HEK293 (cell line): Measurements from ENCODE around the gene SCUBE1.

Source experiments
- CTCF ChIA-PET: fragments of 350-600 bp; formaldehyde crosslinking; extraction: SDS; loops from one replicate; lab custom pipeline; 2021; ENCODE audit warnings: antibody characterized with exemption; lab: Yijun Ruan, JAX
- POLR2A ChIA-PET: fragments of 300-600 bp; formaldehyde crosslinking; extraction: SDS; loops from one replicate; lab custom pipeline; 2020; ENCODE audit warnings: antibody characterized with exemption, inconsistent platforms; lab: Yijun Ruan, JAX
- H3K27ac ChIP-seq: fragments of 200-500 bp; sonication (Bioruptor generic); 2 replicates; pipeline ENCODE4 v1.5.1; 2014; ENCODE audit warnings: low read depth, low read length, control low read depth, inconsistent platforms; ENCODE audit errors: extremely low read depth
- H3K36me3 ChIP-seq, 2 experiments: fragments of 200-500 bp in 1 of 2; sonication (Bioruptor generic) in 1 of 2; 1 replicate in 1 of 2; 2 replicates in 1 of 2; pipeline ENCODE4 v1.5.1; 2014 to 2017; ENCODE audit warnings: inconsistent platforms in 2 of 2, low read length in 2 of 2; ENCODE audit not compliant: control insufficient read depth in 2 of 2, insufficient read depth in 1 of 2
- H3K4me1 ChIP-seq: fragments of 200-500 bp; sonication (Bioruptor generic); 2 replicates; pipeline ENCODE4 v1.5.1; 2014; ENCODE audit warnings: mild to moderate bottlenecking, low read length, inconsistent platforms; ENCODE audit not compliant: control insufficient read depth, insufficient read depth
- H3K4me3 ChIP-seq: 2 replicates; pipeline ENCODE4 v1.5.1; 2011; ENCODE audit warnings: low read depth, mild to moderate bottlenecking, control low read depth, low read length, moderate library complexity
- H3K9me3 ChIP-seq: fragments of 200-500 bp; sonication (Bioruptor generic); 2 replicates; pipeline ENCODE4 v1.5.1; 2014; ENCODE audit warnings: low read depth, low read length, inconsistent platforms; ENCODE audit not compliant: control insufficient read depth, insufficient read depth
- BCL11B ChIP-seq: fragments of 450-650 bp; formaldehyde crosslinking; IDR thresholded peaks from 2 replicates; pipeline ENCODE4 v1.5.1; 2016; ENCODE audit warnings: low read depth, missing biosample characterization, missing genetic modification characterization
- GLIS2 ChIP-seq: fragments of 450-650 bp; formaldehyde crosslinking; IDR thresholded peaks from 2 replicates; pipeline ENCODE4 v1.5.1; 2016; ENCODE audit warnings: missing biosample characterization, missing genetic modification characterization
- OVOL3 ChIP-seq: fragments of 450-650 bp; formaldehyde crosslinking; IDR thresholded peaks from 2 replicates; pipeline ENCODE4 v1.5.1; 2016; ENCODE audit warnings: missing biosample characterization, missing genetic modification characterization
- SALL2 ChIP-seq: fragments of 450-650 bp; formaldehyde crosslinking; IDR thresholded peaks from 2 replicates; pipeline ENCODE4 v1.5.0; 2017; ENCODE audit warnings: missing biosample characterization, mild to moderate bottlenecking, missing genetic modification characterization, borderline replicate concordance
- SCRT1 ChIP-seq: fragments of 450-650 bp; formaldehyde crosslinking; IDR thresholded peaks from 2 replicates; pipeline ENCODE4 v1.5.1; 2016; ENCODE audit warnings: missing biosample characterization, missing genetic modification characterization, borderline replicate concordance
- ZFP3 ChIP-seq: fragments of 450-650 bp; formaldehyde crosslinking; IDR thresholded peaks from 2 replicates; pipeline ENCODE4 v1.5.1; 2016; ENCODE audit warnings: low read depth, missing biosample characterization, missing genetic modification characterization
- ZIC2 ChIP-seq: fragments of 450-650 bp; formaldehyde crosslinking; IDR thresholded peaks from 2 replicates; pipeline ENCODE4 v1.5.1; 2016; ENCODE audit warnings: missing biosample characterization, missing genetic modification characterization
- ZNF114 ChIP-seq: fragments of 450-650 bp; formaldehyde crosslinking; IDR thresholded peaks from 2 replicates; pipeline ENCODE4 v1.5.0; 2017; ENCODE audit warnings: missing biosample characterization, missing genetic modification characterization
- ZNF184 ChIP-seq: fragments of 450-650 bp; IDR thresholded peaks from 2 replicates; pipeline ENCODE4 v1.5.1; 2018; ENCODE audit warnings: missing biosample characterization, mild to moderate bottlenecking, missing genetic modification characterization
- ZNF2 ChIP-seq: fragments of 450-650 bp; formaldehyde crosslinking; IDR thresholded peaks from 2 replicates; pipeline ENCODE4 v1.5.1; 2016; ENCODE audit warnings: missing biosample characterization, missing genetic modification characterization
- ZNF341 ChIP-seq: fragments of 450-650 bp; formaldehyde crosslinking; IDR thresholded peaks from 2 replicates; pipeline ENCODE4; 2016; ENCODE audit warnings: low read depth, missing biosample characterization, missing genetic modification characterization
- ZNF394 ChIP-seq: fragments of 450-650 bp; formaldehyde crosslinking; IDR thresholded peaks from 2 replicates; pipeline ENCODE4 v1.5.1; 2016; ENCODE audit warnings: missing biosample characterization, missing genetic modification characterization, mild to moderate bottlenecking, moderate library complexity, borderline replicate concordance
- ZNF521 ChIP-seq: fragments of 450-650 bp; formaldehyde crosslinking; IDR thresholded peaks from 2 replicates; pipeline ENCODE4 v1.5.1; 2017; ENCODE audit warnings: missing biosample characterization, mild to moderate bottlenecking, missing genetic modification characterization
- ZNF555 ChIP-seq: fragments of 450-650 bp; formaldehyde crosslinking; conservative IDR thresholded peaks from 2 replicates; pipeline ENCODE4 v1.5.1; 2017; ENCODE audit warnings: missing biosample characterization, mild to moderate bottlenecking, missing genetic modification characterization, inconsistent platforms
- ZNF585B ChIP-seq: fragments of 450-650 bp; formaldehyde crosslinking; IDR thresholded peaks from 2 replicates; pipeline ENCODE4 v1.5.1; 2016; ENCODE audit warnings: missing biosample characterization, missing genetic modification characterization
- ZNF624 ChIP-seq: fragments of 450-650 bp; formaldehyde crosslinking; IDR thresholded peaks from 2 replicates; pipeline ENCODE4 v1.5.1; 2017; ENCODE audit warnings: missing biosample characterization, missing genetic modification characterization
- ZNF670 ChIP-seq: fragments of 450-650 bp; formaldehyde crosslinking; IDR thresholded peaks from 2 replicates; pipeline ENCODE4 v1.5.1; 2016; ENCODE audit warnings: missing biosample characterization, missing genetic modification characterization, low read depth
- ZSCAN30 ChIP-seq: fragments of 450-650 bp; IDR thresholded peaks from 2 replicates; pipeline ENCODE4 v1.5.1; 2018; ENCODE audit warnings: missing biosample characterization, mild to moderate bottlenecking, missing genetic modification characterization, moderate library complexity
- TF ChIP-seq, protein P1 (sequence below): fragments of 450-650 bp; formaldehyde crosslinking; IDR thresholded peaks from 2 replicates; pipeline ENCODE4 v1.5.1; 2016; ENCODE audit warnings: missing biosample characterization, missing genetic modification characterization
- TF ChIP-seq, protein P2 (sequence below): fragments of 450-650 bp; formaldehyde crosslinking; IDR thresholded peaks from 2 replicates; pipeline ENCODE4 v1.5.1; 2016; ENCODE audit warnings: missing biosample characterization, missing genetic modification characterization

The SCUBE1 gene

DNA sequence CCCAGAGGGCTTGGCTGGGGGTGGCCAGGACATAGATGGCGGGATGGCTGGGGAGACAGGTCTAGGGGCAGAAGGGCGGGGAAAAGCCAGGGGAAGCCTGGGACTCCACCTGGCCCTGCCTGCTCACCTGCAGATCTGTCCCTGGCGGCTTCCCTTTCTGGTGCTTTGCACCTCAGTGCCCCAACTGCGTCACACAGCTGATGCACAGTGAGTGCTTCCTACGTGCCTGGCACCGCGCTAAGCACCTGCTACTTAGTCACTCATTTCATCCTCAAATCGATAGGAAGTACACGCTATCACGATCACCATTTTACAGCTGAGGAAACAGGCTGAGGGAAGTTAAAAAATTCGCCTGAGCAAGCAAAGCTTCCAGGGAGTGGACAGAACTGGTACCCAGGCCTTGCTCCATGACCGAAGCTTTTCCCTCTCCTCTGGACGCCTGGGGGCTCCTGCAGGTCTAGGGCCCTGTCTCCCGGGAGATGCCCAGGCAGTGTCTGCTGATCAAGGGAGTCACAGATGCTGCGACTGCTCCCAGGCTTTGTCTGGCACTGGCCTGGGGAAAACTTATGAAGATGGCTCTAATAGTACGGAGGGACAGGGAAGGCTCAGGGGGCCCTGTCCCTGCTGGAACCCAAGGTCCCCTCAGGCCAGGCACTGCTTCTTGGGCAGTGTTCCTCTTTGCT, 93.2 kb downstream of the SCUBE1 start (continued):
- TF ChIP-seq, protein P1, sequence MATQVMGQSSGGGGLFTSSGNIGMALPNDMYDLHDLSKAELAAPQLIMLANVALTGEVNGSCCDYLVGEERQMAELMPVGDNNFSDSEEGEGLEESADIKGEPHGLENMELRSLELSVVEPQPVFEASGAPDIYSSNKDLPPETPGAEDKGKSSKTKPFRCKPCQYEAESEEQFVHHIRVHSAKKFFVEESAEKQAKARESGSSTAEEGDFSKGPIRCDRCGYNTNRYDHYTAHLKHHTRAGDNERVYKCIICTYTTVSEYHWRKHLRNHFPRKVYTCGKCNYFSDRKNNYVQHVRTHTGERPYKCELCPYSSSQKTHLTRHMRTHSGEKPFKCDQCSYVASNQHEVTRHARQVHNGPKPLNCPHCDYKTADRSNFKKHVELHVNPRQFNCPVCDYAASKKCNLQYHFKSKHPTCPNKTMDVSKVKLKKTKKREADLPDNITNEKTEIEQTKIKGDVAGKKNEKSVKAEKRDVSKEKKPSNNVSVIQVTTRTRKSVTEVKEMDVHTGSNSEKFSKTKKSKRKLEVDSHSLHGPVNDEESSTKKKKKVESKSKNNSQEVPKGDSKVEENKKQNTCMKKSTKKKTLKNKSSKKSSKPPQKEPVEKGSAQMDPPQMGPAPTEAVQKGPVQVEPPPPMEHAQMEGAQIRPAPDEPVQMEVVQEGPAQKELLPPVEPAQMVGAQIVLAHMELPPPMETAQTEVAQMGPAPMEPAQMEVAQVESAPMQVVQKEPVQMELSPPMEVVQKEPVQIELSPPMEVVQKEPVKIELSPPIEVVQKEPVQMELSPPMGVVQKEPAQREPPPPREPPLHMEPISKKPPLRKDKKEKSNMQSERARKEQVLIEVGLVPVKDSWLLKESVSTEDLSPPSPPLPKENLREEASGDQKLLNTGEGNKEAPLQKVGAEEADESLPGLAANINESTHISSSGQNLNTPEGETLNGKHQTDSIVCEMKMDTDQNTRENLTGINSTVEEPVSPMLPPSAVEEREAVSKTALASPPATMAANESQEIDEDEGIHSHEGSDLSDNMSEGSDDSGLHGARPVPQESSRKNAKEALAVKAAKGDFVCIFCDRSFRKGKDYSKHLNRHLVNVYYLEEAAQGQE = no peak
- TF ChIP-seq, all 188 proteins: peak for 0

DNA sequence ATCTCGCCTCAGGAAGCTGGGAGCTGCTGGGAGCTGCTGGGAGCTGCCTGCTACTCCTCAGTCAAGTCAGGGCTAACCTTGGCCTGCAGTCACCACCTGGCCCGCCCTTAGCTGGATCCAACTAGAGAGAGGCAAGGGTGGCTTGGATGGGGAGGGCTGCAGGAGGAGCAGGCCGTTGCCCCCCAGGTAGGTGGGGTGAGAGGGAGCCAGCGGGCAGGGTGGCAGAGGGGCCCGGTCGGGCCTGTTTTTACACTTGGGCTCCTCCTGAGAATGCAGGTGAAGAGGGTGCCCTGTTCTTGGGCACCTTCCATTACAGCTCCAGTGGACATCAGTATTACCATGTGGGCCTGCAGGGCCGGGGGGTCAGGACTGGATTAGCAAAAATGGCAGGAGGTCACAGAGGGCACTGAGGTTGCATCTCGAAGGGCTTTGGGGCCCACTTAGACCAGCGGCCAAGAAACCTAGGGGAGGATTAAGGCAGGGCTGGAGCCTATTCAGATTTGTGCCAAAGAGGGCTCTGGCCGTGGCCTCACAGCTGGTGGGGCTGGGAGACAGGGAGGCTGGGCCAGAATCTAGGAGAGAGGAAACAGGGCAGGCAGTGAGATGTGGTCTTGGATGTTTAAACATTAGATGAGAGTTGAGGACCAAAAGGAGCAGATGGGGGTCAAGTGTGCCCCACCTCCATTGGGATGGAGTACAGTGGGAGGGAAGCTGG, 95.5 kb downstream of the SCUBE1 start:
- Histone ChIP-seq H3K4me3 (no peak overlapping the region), H3K9me3 (no peaks in the 10 kb centered on the region)
- peak; percentile 22; the same call in 1 of the 2 replicates for TF ChIP-seq ZNF394
- TF ChIP-seq ZNF521 (tag by site-specific recombination) = no peak
- TF ChIP-seq, all 188 proteins: peak for 1
- no peaks in the 10 kb centered on the region for H3K4me1 ChIP-seq
- ChIA-PET CTCF (interaction anchor here (0.7 to 2.8 kb wide), 6 partner anchors 16 to 138 kb away, joined by 3 to 15 read pairs (median 5); no protein-coding TSS in a partner anchor), POLR2A (interaction anchor here (1.6 kb wide), 1 partner anchor 60 kb away, joined by 5 read pairs; the partner anchor contains the start of gene TTLL12)
- no peak overlapping the region for H3K27ac ChIP-seq
- H3K36me3 ChIP-seq = no peaks in the 10 kb centered on the region

DNA sequence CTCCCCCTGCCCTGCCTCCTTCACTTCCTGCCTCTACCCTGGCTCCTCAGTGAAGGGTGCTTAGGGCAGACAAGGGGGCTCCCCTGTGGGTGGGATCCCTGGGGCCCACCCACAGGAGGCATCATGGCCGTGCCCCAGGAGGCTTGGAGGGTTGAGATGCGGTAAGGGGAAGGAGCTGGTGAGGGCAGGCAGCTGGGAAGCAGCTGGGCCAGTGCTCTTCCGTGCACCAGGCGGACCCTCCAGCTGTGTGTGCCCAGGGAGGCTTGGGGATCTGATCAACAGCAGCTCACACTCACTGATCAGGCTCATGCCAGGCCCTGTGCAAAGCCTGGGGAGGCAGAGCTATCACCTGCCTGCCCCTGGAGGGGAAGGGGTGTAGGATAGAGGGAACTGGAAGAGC, 97.0 kb downstream of the SCUBE1 start:
- Histone ChIP-seq H3K4me3 (no peak overlapping the region), H3K4me1 (no peaks in the 10 kb centered on the region), H3K36me3 (no peaks in the 10 kb centered on the region), H3K9me3 (no peaks in the 10 kb centered on the region), H3K27ac (no peak overlapping the region)
- POLR2A ChIA-PET = interaction anchor here (1.1 to 1.6 kb wide), 2 partner anchors 14 to 59 kb away, joined by 3 to 5 read pairs; partner anchors contain the start of gene TTLL12
- CTCF ChIA-PET = interaction anchor here (0.6 to 2.8 kb wide), 6 partner anchors 13 to 100 kb away, joined by 3 to 15 read pairs (median 5); no protein-coding TSS in a partner anchor
- TF ChIP-seq ZNF2 (tag by site-specific recombination) (no peak), ZNF555 (no peak), SALL2 (tag by site-specific recombination) (no peak), ZIC2 (tag by site-specific recombination) (peak; percentile 56), ZSCAN30 (tag by site-specific recombination) (no peak), GLIS2 (0 out of 2 replicates have a peak, but pooled peaks have one; percentile 16), OVOL3 (tag by site-specific recombination) (no peak), ZNF670 (tag by site-specific recombination) (no peak), ZNF184 (no peak), ZNF114 (no peak), BCL11B (no peak), SCRT1 (no peak), ZNF341 (tag by site-specific recombination) (peak; percentile 38; the same call in 1 of the 2 replicates)

DNA sequence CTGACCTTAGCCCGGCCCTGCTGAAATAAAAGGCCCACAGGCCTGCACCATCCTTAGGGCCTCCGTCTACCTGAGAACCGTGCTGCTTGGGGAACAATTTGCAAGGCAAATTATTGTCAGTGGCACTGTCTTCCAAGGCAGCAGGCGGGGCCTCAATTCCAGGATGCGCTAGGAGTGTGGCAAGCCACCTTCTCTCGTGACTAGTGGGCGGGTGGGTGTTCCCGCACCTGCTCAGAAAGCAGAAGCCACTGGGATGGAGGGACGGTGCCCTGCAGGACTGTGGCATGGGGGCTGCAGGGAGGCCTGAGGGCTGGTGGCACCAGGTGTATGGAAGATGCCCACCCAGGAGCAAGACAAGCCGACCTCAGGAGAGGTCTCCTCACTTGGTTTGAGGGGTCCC, 97.5 kb downstream of the SCUBE1 start:
- Histone ChIP-seq H3K9me3 (no peaks in the 10 kb centered on the region), H3K4me3 (no peak overlapping the region)
- ChIA-PET POLR2A (interaction anchor here (1.1 kb wide), 1 partner anchor 14 kb away, joined by 3 read pairs; no protein-coding TSS in a partner anchor), CTCF (no interaction called here)
- TF ChIP-seq ZFP3 (tag by site-specific recombination) = no peak
- no peak for TF ChIP-seq ZNF624 (tag by site-specific recombination)
- no peak for TF ChIP-seq ZNF585B (tag by site-specific recombination)
- TF ChIP-seq, protein P2, sequence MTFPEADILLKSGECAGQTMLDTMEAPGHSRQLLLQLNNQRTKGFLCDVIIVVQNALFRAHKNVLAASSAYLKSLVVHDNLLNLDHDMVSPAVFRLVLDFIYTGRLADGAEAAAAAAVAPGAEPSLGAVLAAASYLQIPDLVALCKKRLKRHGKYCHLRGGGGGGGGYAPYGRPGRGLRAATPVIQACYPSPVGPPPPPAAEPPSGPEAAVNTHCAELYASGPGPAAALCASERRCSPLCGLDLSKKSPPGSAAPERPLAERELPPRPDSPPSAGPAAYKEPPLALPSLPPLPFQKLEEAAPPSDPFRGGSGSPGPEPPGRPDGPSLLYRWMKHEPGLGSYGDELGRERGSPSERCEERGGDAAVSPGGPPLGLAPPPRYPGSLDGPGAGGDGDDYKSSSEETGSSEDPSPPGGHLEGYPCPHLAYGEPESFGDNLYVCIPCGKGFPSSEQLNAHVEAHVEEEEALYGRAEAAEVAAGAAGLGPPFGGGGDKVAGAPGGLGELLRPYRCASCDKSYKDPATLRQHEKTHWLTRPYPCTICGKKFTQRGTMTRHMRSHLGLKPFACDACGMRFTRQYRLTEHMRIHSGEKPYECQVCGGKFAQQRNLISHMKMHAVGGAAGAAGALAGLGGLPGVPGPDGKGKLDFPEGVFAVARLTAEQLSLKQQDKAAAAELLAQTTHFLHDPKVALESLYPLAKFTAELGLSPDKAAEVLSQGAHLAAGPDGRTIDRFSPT (tag by site-specific recombination) = no peak
- TF ChIP-seq, all 188 proteins: peak for 0
- Histone ChIP-seq H3K4me1 (no peaks in the 10 kb centered on the region), H3K36me3 (no peaks in the 10 kb centered on the region), H3K27ac (no peak overlapping the region)
